H1 (cell line): ENCODE measurements around the gene BEST3. TPM values are rescaled to one million over a fixed set of nuclear protein-coding genes. Genes with fewer than 3 reads are reported as not detected.

Experiments
- polyA plus RNA-seq, 7 experiments: library from polyadenylated mRNA; depleted of rRNA in 3 of 7; stranded (reverse) in 5 of 7; unstranded in 2 of 7; fragments of >200 nt in 5 of 7; fragments of 200-250 nt in 2 of 7; gene quantifications; 1 replicate in 5 of 7; 2 replicates in 1 of 7; 4 replicates in 1 of 7; pipeline versions ENCODE4 v1.2.1 to v1.2.3, GENCODE V29; 2011 to 2013; ENCODE audit warnings: missing spikeins in 2 of 7, mixed read lengths in 2 of 7
- total RNA-seq: library from RNA; stranded (reverse); fragmentation: NEBNext Ultra II Directional; extraction: Animal tissue kit (Norgen Biotek cat#: 25700); gene quantifications from 2 replicates; pipeline ENCODE4 v1.2.1, GENCODE V29; 2021
- TF ChIP-seq, protein P1 (sequence below): IDR thresholded peaks from 2 replicates; pipeline ENCODE4 v1.6.1; 2012; ENCODE audit warnings: inconsistent platforms

The BEST3 gene
- total and polyA plus RNA-seq, 2 of the 8 experiments (the other 6 are each of a cell fraction or from before 2014, with no cell fraction given), result 0.17 TPM; not detected in 1

GRCh38 chr12:69671597-69671996 lies 27.5 kb downstream of the BEST3 start (continued):
- TF ChIP-seq, protein P1, sequence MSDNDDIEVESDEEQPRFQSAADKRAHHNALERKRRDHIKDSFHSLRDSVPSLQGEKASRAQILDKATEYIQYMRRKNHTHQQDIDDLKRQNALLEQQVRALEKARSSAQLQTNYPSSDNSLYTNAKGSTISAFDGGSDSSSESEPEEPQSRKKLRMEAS, result no peak
- TF ChIP-seq, all 59 proteins: peak for 0
